ENCODE results near the gene SPOCK3. TPM values are rescaled to one million over a fixed set of nuclear protein-coding genes. Genes with fewer than 3 reads are reported as not detected.

The SPOCK3 gene
- total and polyA plus RNA-seq, 2 of the 13 experiments (the other 11 are each of a cell fraction or from before 2014, with no cell fraction given) = not detected

GRCh38 chr4:167025670-167026069, 208.6 kb downstream of the SPOCK3 start:
- POLR2A ChIA-PET = no interaction called here
- 6% methylated on average over 3 of the region's 3 CpGs for WGBS (ENCODE audit: low lambda C conversion rate)
- no peaks in the 10 kb centered on the region; a peak in 1 of 5 replicates for H3K27me3 ChIP-seq (ENCODE audit: control insufficient read depth in 1 of 2, insufficient read depth in 2 of 2, low read length in 2 of 2)
- H3K9ac ChIP-seq (ENCODE audit: insufficient read depth, low read depth, low read length) = no peak overlapping the region
- H3K9me3 ChIP-seq (ENCODE audit: low read length) = no peaks in the 10 kb centered on the region
- ATAC-seq (no peak), DNase-seq (ENCODE audit: low spot score) (peak; percentile 8), FAIRE-seq (no peak)
- no peak overlapping the region for H3K4me2 ChIP-seq (ENCODE audit: low read depth, low read length)
- no peak overlapping the region for H2AFZ ChIP-seq (ENCODE audit: low read length)
- no peaks in the 10 kb centered on the region for H3K4me1 ChIP-seq (ENCODE audit: insufficient read depth, low read length)
- H3K79me2 ChIP-seq (ENCODE audit: insufficient read depth, low read length) = no peaks in the 10 kb centered on the region
- in situ Hi-C loops (cut with HindIII; ENCODE audit: extremely low pct_ligation_motif_present, low pct_unique_long_range_greater_than_20kb) = no loop called here
- CTCF ChIA-PET (ENCODE audit: low intra/inter-chr PET ratio, low total read pairs) = no interaction called here
- no peaks in the 10 kb centered on the region for H3K36me3 ChIP-seq (replicated peaks in 1 of 2; ENCODE audit: control insufficient read depth in 1 of 2, insufficient read depth in 2 of 2, low read length in 2 of 2)
- no peak overlapping the region for H3K27ac ChIP-seq (ENCODE audit: extremely low read length, insufficient read depth, low read length)
- H3K4me3 ChIP-seq (replicated peaks in 1 of 3; ENCODE audit: insufficient read depth in 1 of 3, low read depth in 2 of 3, low read length in 3 of 3) = no peak overlapping the region
- intact Hi-C loops (cut with micrococcal nuclease; ENCODE audit: unreplicated experiment) = no loop called here
- no peaks in the 10 kb centered on the region for H4K20me1 ChIP-seq (ENCODE audit: insufficient read depth, low read length)
- BruUV-seq (replicated peaks) = no TSS peak
- TF ChIP-seq ETV6 (CRISPR knock-in tag; conservative IDR thresholded peaks at IDR 0.05) = no peak
- TF ChIP-seq ZC3H4 (CRISPR knock-in tag; IDR thresholded peaks at IDR 0.05; ENCODE audit: borderline replicate concordance) = no peak
- no peak for TF ChIP-seq LCORL (IDR thresholded peaks at IDR 0.05)
- TF ChIP-seq LCORL (CRISPR knock-in tag; IDR thresholded peaks at IDR 0.05) = no peak
- TF ChIP-seq ZBTB42 (CRISPR knock-in tag; IDR thresholded peaks at IDR 0.05) = no peak
- no peak for TF ChIP-seq ZNF142 (CRISPR knock-in tag; IDR thresholded peaks at IDR 0.05)
- TF ChIP-seq ZNF280D (CRISPR knock-in tag; IDR thresholded peaks at IDR 0.05) = no peak
- TF ChIP-seq ATM (IDR thresholded peaks at IDR 0.05; ENCODE audit: borderline replicate concordance) = no peak
- no peak for TF ChIP-seq CHCHD3 (CRISPR knock-in tag; IDR thresholded peaks at IDR 0.05)
- no peak for TF ChIP-seq DNMT1 (CRISPR knock-in tag; IDR thresholded peaks at IDR 0.05)
- TF ChIP-seq ZNF652 (CRISPR knock-in tag; IDR thresholded peaks at IDR 0.05; ENCODE audit: borderline replicate concordance, low read depth) = no peak
- no peak for TF ChIP-seq RCOR2 (CRISPR knock-in tag; IDR thresholded peaks at IDR 0.05)
- no peak for TF ChIP-seq RFXAP (CRISPR knock-in tag; IDR thresholded peaks at IDR 0.05; ENCODE audit: borderline replicate concordance)
- TF ChIP-seq ZFP36 (IDR thresholded peaks at IDR 0.05; ENCODE audit: borderline replicate concordance, low read depth, low read length, partially characterized antibody) = no peak
